GM18868 (cell line): ENCODE results near the gene RASL11A.
"Not testable (repeated sequence)": the region's sequence is repeated elsewhere in the genome, so short reads cannot be mapped to it uniquely, and the experiment has no call there.

ENCODE experiments used
- ATAC-seq: cut with Tn5 transposase; IDR thresholded peaks from one replicate; pipeline ENCODE4 v1.9.1; 2021; ENCODE audit warnings: mild to moderate bottlenecking, moderate library complexity; ENCODE audit not compliant: unreplicated experiment

Gene RASL11A

DNA sequence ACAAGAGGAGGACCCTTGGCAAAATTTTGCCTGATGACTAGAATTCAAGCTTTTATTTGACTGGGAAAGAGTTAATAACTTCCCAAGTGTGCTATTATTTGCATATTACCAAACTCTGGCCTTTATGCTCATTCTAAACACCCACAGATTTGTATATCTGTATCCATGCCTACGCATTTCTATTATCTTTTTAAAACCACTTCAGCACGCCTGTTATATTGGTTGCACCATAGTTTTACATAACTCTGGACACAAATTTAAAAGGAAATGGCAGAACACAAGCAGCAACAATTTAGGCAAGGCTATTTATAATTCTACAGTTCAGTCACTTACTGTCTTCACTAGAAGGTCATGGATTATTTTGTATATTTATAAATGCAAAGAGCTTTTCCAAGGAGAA is 3.7 kb upstream of the RASL11A start:
- ATAC-seq, result no peak

- no peak for ATAC-seq
These were observed 3.0 kb upstream of the RASL11A start for GRCh38 chr13:27267596-27267995.

- ATAC-seq, result no peak
These were observed 1.4 kb upstream of the RASL11A start for GRCh38 chr13:27269114-27269665.

GRCh38 chr13:27271570-27272096 is 1.0 kb downstream of the RASL11A start:
- no peak for ATAC-seq

- no peak for ATAC-seq
These were observed 3.2 kb downstream of the RASL11A start for GRCh38 chr13:27273658-27274425.

DNA sequence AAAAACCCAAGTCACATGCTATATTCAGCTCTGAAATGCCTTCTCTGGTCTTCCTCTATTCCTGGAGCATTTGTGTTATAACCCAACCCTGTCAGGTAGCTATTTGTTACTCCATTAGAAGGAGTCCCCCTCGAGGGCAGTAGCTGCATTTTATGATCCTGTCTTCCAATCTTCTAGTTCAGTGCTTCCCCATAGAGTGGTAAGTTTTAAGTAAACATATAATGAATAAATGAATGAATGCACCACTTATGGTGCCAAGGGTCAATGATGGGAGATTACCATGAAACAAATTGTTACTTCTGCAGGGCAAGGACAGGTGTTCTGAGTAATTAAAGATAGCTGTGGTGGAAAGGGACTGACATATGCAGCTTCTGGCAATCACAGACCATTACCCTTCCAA is 4.0 kb downstream of the RASL11A start:
- no peak for ATAC-seq

DNA sequence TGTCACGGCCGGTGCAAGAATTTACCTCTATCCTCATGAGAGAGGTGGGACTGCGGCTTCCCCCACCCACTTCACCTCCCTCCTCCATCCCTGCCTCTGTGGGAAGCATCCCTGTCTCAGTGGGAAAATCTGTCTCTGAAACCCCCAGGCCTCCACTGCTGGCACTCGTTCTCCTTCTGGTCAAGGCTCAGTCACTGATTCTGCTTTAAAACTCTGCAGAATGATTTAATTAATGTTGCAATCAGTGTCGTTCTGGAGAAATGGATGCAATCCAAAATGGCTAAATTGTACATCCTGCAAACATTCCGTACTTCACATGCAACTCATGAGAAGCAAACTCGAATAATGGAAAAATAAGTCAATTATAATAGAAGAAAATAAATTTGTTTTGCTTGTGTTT is 5.6 kb downstream of the RASL11A start:
- ATAC-seq, result no peak

- no peak for ATAC-seq
These were observed 8.9 kb downstream of the RASL11A start for GRCh38 chr13:27279506-27279905.

DNA sequence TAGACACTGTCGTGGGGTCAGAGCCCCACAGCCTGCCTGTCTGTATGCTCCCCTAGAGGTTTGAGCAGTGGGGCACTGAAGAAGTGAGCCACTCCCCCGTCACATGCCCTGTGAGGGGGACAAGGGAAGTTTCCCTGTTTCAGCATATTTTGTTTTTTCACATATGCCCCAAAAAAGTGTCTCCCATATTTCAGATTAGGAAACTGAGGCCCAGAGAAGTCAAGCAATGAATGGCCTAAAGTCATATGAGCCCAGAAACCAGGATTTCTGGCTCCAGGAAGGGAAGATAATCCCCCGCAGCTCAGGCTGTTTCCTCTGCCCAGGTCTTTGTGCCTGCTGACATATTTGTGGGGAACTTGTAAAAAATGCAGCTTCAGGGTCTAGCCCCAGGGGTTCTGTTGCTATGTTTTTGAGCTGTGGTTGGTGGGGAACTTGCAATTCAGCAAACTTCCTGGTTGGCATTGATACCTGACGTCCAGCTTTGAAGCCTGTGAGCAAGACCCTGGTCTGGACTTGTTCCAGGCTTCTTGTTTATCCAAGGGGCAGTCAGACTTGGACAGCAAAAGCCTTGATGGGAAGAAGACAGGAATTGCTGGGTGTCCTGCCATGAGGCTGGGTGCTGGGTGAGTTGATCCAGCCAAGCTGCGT is 9.5 kb downstream of the RASL11A start:
- no peak for ATAC-seq

GRCh38 chr13:27280841-27281240 is 10.2 kb downstream of the RASL11A start:
- ATAC-seq, result no peak

- ATAC-seq, result no peak
These were observed 10.8 kb downstream of the RASL11A start for GRCh38 chr13:27281420-27281819.

DNA sequence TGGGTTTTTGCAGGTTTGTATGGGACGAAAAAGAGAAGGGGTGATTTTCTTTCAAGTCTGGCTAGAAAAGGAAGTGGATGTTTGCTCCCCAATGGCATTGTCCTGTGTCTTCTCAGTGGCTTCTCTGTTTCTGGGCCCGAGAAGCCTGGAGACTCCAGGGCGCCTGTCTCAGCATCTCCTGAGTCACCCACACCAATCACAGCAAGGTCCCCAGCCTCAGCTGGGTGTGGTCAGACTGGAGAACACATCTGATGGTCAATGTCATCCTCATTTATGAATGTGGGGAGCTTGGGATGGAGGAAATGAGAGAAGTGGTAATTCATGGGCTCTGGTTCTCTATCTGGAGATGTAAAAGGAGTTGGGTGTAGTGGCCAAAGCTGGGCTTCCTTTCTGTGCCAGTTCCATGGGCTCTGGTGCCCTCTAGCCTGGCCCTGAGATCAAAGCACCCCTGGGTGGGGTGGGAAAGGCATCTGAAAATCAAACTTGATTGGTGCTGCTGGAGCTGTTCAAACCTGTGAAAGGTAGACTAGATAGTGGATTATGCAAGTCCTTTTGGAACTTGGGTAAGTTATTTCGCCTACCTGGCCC is 13.4 kb downstream of the RASL11A start:
- ATAC-seq, result no peak

DNA sequence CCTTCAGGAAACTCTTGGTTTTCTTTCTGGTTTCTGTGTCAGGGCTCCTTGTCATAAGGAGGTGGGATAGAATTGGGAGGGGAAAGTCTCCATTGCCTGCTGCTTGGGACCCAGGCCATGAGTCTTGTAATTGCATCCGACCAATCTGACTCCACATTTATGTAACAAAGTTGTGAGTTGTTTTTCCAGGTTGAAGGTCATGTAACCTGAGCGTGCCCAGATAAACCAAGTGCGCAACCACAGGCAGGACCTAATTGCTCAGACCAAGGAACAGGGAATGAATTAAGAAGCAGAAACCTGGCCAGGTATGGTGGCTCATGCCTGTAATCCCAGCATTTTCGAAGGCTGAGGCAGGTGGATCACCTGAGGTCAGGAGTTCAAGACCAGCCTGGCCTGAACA is 17.8 kb downstream of the RASL11A start:
- ATAC-seq, result no peak

GRCh38 chr13:27289011-27289665 is 18.5 kb downstream of the RASL11A start:
- no peak for ATAC-seq

DNA sequence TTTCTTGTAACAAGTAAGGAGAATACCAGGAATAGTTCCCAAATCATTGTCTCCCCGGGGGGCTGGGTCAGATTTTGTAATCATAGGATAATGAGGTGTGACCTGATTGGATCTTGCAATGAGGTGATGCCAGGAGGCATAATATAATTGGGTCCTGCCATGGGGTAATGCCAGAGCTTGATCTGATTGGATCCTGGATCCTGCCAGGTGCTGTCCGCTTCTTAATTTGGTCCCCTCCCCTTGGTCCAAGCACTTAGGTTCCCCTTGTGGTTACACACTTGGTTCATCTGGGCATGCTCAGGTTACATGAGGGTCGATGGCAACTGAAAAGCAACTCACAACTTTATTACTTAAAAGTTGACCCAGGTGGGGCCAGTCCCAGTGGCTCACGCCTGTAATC is 20.1 kb downstream of the RASL11A start:
- ATAC-seq, result no peak

DNA sequence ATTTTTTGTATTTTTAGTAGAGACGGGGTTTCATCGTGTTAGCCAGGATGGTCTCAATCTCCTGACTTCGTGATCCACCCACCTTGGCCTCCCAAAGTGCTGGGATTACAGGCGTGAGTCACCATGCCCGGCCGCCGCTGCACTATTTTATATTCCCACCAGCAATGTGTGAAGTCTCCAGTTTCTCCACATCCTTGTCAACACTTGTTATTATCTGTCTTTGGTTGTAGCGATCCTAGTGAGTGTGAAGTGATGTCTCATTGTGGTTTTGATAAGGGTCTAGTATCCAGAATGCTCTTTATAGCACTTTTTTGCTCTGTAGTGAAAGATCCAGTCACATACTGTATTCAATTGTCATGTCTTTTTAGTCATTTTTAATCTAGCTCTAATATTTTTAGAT is 21.3 kb downstream of the RASL11A start:
- not testable (repeated sequence) for ATAC-seq

- ATAC-seq, result no peak
These were observed 22.6 kb downstream of the RASL11A start for GRCh38 chr13:27293076-27293691.

DNA sequence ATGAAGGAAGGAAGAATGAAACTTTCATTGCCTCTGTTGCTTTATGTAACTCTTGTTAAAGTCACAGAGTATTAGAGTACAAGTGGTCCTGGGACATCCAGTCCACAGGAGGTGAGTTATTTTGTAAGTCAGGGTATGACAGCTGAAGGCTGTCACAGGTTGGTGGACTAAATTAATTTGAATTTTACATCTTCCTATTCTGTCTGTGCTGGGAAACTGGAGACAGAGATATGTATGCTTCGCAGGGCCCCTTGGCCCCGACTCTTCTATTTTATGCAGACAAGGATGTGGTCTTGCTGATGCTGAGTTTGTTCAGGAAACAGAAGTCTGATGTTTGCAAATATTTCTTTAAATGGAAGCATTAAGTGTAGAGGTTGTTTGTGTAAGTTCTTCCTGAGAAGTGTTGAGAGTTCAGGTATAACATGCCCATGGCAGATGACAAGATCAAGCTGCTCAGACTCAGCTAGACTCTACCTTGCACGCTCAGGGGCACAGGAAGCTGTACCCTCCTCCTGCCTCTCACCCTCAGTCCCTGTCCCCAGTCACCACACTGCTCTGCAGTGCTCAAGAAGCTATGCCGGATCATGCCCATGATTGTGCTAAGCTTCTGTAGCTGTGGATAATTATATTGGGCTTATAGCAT is 23.4 kb downstream of the RASL11A start:
- ATAC-seq, result no peak

GRCh38 chr13:27295096-27295495 is 24.5 kb downstream of the RASL11A start:
- no peak for ATAC-seq

GRCh38 chr13:27295660-27296059 is 25.0 kb downstream of the RASL11A start:
- no peak for ATAC-seq
